ENCODE data around the gene NINJ2. TPM values are rescaled to one million over a fixed set of nuclear protein-coding genes. Genes with fewer than 3 reads are reported as not detected.
"Not testable (repeated sequence)": the region's sequence is repeated elsewhere in the genome, so short reads cannot be mapped to it uniquely, and the experiment has no call there.

The NINJ2 gene
- total RNA-seq, 2 experiments from 2014 or later, result 13.1 to 13.5 TPM

DNA sequence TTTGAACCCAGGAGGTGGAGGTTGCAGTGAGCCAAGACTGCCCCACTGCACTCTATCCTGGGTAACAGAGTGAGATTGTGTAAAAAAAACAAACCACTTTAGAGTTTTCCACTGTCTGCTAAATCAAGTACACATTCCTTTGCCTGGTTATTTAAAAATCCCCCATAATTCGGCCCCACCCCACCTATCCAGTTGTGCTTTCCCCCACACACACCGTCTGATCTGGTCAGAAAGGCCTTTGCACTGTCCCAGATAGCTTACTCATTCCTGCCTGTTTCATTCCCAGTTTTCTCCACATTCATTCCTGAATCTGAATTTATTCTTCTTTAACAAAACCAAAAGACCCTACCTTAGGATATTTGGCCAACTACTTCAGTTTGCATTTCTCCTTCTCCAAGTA is 29.5 kb downstream of the NINJ2 start:
- POLR2A ChIA-PET, result no interaction called here
- CTCF ChIA-PET, result no interaction called here
- no peaks in the 10 kb centered on the region for H3K9me3 Mint-ChIP-seq
- H3K27ac Mint-ChIP-seq, result no peak overlapping the region
- DNase-seq, result no peak
- H3K36me3 Mint-ChIP-seq (ENCODE audit: low read depth), result peaks cover 5% of the 10 kb centered on the region
- no peak overlapping the region for H3K4me3 Mint-ChIP-seq
- H3K4me1 Mint-ChIP-seq, result peaks cover 22% of the 10 kb centered on the region
- no peaks in the 10 kb centered on the region for H3K27me3 Mint-ChIP-seq

DNA sequence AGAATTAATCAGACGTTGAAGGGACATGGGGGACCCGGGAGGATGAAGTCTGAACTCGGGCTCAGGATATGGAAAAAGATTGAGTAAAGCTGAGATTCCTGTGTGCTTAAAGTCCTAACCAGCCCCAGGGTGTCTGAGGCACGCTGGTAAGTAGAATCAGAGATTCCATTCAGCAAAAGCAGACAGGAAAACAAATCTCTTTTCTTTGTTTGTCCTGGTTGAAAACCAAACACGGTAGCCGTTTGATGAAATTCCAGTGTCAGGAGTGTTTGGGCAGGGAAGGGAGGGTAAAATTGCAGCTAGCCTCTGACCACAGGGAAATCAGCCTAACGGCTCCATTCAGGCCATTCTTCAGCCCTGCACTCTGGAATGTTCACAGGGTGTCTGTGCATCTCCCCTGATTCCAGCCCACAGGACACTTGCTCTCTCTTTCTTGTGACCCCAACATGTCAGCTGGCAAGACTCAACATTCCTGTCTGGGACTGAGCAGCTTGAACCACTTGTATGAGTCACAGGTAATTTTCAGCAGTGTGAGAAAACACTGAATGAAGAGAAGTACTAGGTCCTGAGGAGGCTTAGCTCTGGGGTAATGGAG is 31.0 kb downstream of the NINJ2 start:
- Mint-ChIP-seq H3K4me1 (peaks cover 20% of the 10 kb centered on the region), H3K4me3 (no peak overlapping the region), H3K36me3 (ENCODE audit: low read depth) (peaks cover 4% of the 10 kb centered on the region), H3K27ac (no peak overlapping the region), H3K9me3 (no peaks in the 10 kb centered on the region), H3K27me3 (no peaks in the 10 kb centered on the region)
- ChIA-PET CTCF (interaction anchor here (0.7 to 2.8 kb wide), 4 partner anchors 16 to 119 kb away, joined by 3 to 26 read pairs (median 4); partner anchors contain the start of gene WNK1), POLR2A (interaction anchor here (1.5 to 3.5 kb wide), 5 partner anchors 9 to 119 kb away, joined by 3 to 24 read pairs (median 12); partner anchors contain the start of gene WNK1)
- DNase-seq, result no peak

DNA sequence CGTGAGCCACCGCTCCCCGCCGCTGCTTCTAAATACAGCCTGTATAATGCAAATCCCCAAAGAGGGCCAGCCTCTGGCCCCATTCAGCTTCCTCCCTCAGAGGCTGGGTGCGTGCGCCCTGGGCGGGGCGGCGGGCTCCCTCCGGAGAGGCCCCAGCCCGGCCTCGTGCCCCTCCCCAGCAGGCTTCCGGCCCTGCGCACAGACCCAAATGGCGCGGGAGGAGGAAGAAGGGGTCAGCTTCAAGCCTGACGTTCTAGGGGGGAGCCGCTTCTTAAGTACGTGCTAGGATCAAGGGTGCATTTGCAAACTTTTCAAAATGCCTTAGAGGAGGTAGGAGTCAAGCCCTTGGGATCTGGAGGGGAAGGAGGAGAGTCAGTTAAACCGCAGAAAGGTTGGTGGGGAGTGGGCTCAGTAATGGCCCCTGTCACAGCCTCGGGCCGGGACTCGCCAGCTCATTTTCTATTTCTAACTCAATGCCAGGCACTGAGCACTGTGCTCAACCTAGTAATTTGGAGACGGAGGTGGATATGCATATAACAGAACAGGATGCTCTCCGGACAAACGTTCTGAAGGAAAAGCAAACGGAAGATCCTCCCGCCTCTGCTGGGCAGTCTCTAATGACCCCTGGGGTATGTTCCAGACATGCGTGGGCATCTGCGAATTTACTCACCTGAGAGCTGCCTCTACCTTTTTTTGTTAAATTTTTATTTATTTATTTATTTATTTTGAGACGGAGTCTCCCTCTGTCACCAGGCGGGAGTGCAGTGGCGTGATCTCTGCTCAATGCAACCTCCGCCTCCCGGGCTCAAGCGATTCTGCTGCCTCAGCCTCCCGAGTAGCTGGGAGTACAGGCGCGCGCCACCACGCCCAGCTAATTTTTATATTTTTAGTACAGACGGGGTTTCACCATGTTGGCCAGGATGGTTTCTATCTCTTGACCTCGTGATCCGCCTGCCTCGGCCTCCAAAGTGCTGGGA is 32.3 kb downstream of the NINJ2 start:
- peaks cover 17% of the 10 kb centered on the region for H3K4me1 Mint-ChIP-seq
- H3K4me3 Mint-ChIP-seq, result no peak overlapping the region
- no peak overlapping the region for H3K27ac Mint-ChIP-seq
- no peaks in the 10 kb centered on the region for H3K27me3 Mint-ChIP-seq
- no peak for DNase-seq
- ChIA-PET POLR2A (interaction anchor here (0.8 to 3.5 kb wide), 12 partner anchors 8 to 242 kb away, joined by 3 to 24 read pairs (median 6); partner anchors contain the start of genes KDM5A and WNK1), CTCF (interaction anchor here (1.0 to 2.8 kb wide), 8 partner anchors 8 to 181 kb away, joined by 3 to 26 read pairs (median 5); partner anchors contain the start of gene WNK1)
- no peaks in the 10 kb centered on the region for H3K36me3 Mint-ChIP-seq (ENCODE audit: low read depth)
- no peaks in the 10 kb centered on the region for H3K9me3 Mint-ChIP-seq

DNA sequence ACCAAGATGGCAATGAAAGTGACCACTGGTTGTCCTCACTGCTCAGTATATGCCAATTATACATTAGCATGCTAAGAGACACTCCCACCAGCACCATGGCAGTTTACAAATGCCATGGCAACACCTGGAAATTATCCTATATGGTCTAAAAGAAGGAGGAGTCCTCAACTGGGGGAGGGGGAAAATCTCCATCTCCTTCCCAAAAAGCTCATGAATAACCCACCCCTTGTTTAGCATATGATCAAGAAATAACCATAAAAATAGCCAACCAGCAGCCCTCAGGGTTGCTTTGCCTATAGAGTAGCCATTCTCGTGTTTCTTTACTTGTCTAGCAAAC is 34.5 kb downstream of the NINJ2 start:
- H3K4me1 Mint-ChIP-seq, result peaks cover 21% of the 10 kb centered on the region
- H3K36me3 Mint-ChIP-seq (ENCODE audit: low read depth); H3K27me3 Mint-ChIP-seq; H3K9me3 Mint-ChIP-seq; DNase-seq; POLR2A ChIA-PET; H3K27ac Mint-ChIP-seq; CTCF ChIA-PET; H3K4me3 Mint-ChIP-seq: not testable (repeated sequence)

DNA sequence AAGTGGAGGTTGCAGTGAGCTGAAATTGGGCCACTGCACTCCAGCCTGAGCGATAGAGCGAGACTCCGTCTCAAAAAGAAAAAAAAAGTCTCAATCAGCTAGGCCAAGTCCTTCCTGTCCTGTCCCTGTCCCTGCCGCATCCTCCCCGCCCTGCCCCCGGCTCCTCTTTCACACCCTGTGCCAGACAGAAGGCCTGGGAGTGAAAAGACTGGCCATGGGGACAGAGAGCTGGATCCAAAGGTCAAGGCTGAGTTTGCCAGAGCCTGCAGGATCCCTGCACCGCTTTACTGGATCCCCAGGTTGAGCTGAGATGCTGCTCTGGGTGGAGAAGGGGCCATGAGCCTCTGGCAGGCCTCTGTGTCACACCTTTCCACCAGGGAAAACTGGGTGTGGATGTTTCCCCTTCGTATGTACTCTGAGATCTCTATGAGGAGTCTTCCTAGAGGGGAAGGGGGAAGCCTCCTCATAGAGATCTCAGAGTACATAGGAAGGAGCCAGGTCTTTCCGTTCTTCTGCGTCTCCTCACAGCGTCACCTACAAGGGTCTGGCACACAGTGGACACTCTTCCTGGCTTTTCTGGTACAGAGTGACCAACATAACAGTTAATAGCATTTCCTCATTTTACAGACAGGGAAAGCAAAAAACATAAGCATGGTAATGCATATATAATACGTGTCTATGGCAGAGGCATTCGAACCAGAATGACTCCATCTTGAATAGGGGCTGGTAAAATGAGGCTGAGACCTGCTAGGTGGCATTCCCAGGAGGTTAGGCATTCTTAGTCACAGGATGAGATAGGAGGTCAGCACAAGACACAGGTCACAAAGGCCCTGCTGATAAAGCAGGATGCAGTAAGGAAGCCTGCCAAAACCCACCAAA is 35.1 kb downstream of the NINJ2 start:
- POLR2A ChIA-PET, result interaction anchor here (1.3 kb wide), 1 partner anchor 14 kb away, joined by 4 read pairs; no protein-coding TSS in a partner anchor
- no peak for DNase-seq
- Mint-ChIP-seq H3K27me3 (no peaks in the 10 kb centered on the region), H3K4me3 (no peak overlapping the region), H3K36me3 (ENCODE audit: low read depth) (no peaks in the 10 kb centered on the region), H3K9me3 (no peaks in the 10 kb centered on the region), H3K27ac (no peak overlapping the region), H3K4me1 (peaks cover 27% of the 10 kb centered on the region)
- CTCF ChIA-PET, result interaction anchor here (2.3 kb wide), 1 partner anchor 14 kb away, joined by 5 read pairs; no protein-coding TSS in a partner anchor

DNA sequence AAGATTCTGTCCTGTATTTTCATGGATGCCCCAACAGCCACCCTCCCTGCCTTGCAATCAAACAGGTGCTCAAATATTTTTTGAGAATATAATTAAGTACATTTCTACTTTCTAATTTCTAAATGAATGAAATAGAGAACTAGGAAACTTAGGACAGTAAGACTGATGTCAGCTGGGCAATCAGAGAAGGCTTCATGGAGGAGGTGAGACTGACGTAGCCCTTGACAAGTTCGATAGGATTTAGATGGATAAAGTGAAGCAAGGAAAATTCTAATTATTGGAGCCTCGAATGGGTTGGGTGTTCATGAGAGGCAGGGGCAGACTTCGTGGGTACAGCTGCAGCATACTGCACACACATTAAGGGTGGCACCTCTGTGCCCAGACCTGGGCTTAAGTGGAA is 36.0 kb downstream of the NINJ2 start:
- no peak overlapping the region for H3K27ac Mint-ChIP-seq
- DNase-seq, result no peak
- no peaks in the 10 kb centered on the region for H3K9me3 Mint-ChIP-seq
- peaks cover 30% of the 10 kb centered on the region for H3K4me1 Mint-ChIP-seq
- no peaks in the 10 kb centered on the region for H3K36me3 Mint-ChIP-seq (ENCODE audit: low read depth)
- POLR2A ChIA-PET, result interaction anchor here (1.3 kb wide), 1 partner anchor 15 kb away, joined by 4 read pairs; no protein-coding TSS in a partner anchor
- H3K4me3 Mint-ChIP-seq, result no peak overlapping the region
- CTCF ChIA-PET, result interaction anchor here (1.1 to 2.3 kb wide), 3 partner anchors 13 to 51 kb away, joined by 3 to 7 read pairs (median 5); no protein-coding TSS in a partner anchor
- H3K27me3 Mint-ChIP-seq, result no peaks in the 10 kb centered on the region

DNA sequence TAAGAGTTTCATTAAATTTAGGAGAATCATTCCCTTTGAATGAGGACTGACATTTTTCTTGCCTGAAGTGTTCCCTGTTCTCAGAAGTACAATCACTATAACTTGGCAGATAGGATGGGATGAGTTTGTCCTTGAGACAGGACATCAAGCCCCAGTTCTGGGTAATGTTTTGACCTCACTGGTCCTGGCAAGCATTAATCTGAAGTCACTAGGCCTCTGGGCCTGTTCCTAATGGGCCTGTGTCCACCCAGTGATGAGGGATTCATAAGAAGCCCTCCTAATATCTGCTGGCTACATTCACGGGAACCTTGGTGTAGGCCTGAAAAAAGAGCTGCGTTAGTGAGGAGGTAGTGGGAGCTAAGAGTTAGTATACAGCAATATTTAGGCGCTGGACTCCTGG is 37.2 kb downstream of the NINJ2 start:
- Mint-ChIP-seq H3K4me3 (no peak overlapping the region), H3K36me3 (ENCODE audit: low read depth) (no peaks in the 10 kb centered on the region), H3K4me1 (peaks cover 30% of the 10 kb centered on the region), H3K9me3 (no peaks in the 10 kb centered on the region), H3K27ac (no peak overlapping the region), H3K27me3 (no peaks in the 10 kb centered on the region)
- DNase-seq, result no peak
- CTCF ChIA-PET, result interaction anchor here (1.2 to 2.3 kb wide), 3 partner anchors 11 to 16 kb away, joined by 3 to 5 read pairs (median 3); no protein-coding TSS in a partner anchor
- POLR2A ChIA-PET, result no interaction called here

DNA sequence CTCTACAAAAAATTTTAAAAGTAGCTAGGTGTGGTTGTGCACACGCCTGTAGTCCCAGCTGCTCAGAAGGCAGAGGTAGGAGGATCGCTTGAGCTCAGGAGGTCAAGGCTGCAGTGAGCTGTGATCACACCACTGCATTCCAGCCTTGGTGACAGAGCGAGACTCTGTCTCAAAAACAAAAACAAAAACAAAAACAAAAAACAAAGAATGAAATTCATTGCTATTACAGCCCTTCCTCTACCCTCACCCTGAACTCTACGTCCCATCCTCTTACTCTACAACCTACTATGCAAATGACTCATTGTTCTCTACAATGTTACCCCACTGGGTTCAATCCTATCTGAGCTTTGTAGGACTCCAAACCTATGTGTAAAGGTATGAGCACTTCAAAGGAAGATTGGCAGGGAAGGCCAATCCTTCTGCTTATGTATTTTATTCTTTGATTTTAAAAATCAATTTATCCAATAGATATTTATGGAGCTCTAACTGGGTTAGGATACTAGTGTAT is 39.3 kb downstream of the NINJ2 start:
- H3K4me1 Mint-ChIP-seq, result peaks cover 49% of the 10 kb centered on the region

DNA sequence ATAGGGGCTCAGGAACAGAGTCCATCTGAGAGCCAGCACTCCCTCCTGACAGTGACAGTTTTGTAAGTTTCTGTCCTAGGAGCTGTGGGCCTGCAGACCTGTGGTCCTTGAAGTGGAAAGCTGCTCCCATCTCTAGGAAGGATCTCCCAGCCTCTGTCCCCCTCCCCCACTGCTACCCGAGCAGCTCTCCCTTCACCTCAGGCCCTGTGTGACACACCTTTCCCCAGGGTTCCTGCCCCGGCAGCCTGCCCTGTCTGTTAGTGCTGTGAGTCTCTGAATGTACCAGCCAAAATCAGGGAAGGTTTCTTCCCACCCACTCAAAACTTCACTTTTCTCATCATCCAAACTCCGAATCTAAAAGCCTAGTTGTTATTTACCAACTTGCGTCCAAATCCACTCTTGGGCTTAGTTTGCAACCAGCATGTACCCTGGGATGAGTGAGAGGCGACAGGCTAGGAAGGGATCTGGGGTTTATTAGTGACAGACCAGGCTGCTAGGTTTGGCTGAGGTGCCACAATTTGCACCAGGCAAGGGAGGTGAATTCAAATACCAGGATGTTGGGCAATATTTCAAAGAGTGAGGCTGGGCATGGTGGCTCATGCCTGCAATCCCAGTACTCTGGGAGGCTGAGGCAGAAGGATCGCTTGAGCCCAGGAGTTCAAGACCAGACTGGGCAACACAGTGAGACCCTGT is 39.9 kb downstream of the NINJ2 start:
- H3K27me3 Mint-ChIP-seq, result no peaks in the 10 kb centered on the region
- ChIA-PET CTCF (interaction anchor here (0.7 to 1.2 kb wide), 5 partner anchors 9 to 129 kb away, joined by 3 to 5 read pairs (median 3); no protein-coding TSS in a partner anchor), POLR2A (interaction anchor here (0.8 to 2.5 kb wide), 7 partner anchors 9 to 132 kb away, joined by 3 to 17 read pairs (median 4); no protein-coding TSS in a partner anchor)
- H3K4me1 Mint-ChIP-seq, result peaks cover 51% of the 10 kb centered on the region
- H3K9me3 Mint-ChIP-seq, result no peaks in the 10 kb centered on the region
- no peaks in the 10 kb centered on the region for H3K36me3 Mint-ChIP-seq (ENCODE audit: low read depth)
- no peak overlapping the region for H3K4me3 Mint-ChIP-seq
- peak overlapping the region; percentile 78 for H3K27ac Mint-ChIP-seq
- DNase-seq, result no peak

More for the DNA sequence above, 39.3 kb downstream of the NINJ2 start:
- CTCF ChIA-PET, result interaction anchor here (1.0 kb wide), 1 partner anchor 128 kb away, joined by 3 read pairs; no protein-coding TSS in a partner anchor
- DNase-seq, result no peak
- Mint-ChIP-seq H3K36me3 (ENCODE audit: low read depth) (no peaks in the 10 kb centered on the region), H3K4me3 (no peak overlapping the region), H3K27ac (no peak overlapping the region), H3K27me3 (no peaks in the 10 kb centered on the region), H3K9me3 (no peaks in the 10 kb centered on the region)
- POLR2A ChIA-PET, result interaction anchor here (1.0 to 2.3 kb wide), 2 partner anchors 8 to 48 kb away, joined by 4 to 8 read pairs; no protein-coding TSS in a partner anchor

DNA sequence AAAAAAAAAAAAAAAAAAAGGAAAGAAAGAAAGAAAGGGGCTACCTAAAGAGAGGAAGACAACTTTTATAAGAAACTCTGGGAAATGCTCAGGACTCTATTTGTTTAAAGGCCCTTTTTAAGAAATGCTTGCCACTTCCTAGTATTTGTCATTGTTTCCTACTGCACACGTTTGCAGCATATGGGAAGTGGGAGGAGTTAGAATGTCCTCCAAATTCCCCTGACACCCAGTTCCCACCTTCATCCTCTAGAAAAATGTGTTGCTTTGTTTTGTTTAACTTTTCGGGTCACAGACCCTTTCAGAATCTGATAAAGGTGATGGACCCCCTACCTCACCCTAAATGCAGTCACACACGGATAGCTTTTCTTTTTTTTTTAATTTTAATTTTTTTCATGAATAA is 40.8 kb downstream of the NINJ2 start:
- H3K27me3 Mint-ChIP-seq, result no peaks in the 10 kb centered on the region
- ChIA-PET POLR2A (interaction anchor here (1.0 to 2.5 kb wide), 5 partner anchors 10 to 129 kb away, joined by 3 to 17 read pairs (median 4); no protein-coding TSS in a partner anchor), CTCF (interaction anchor here (0.5 to 1.2 kb wide), 4 partner anchors 8 to 327 kb away, joined by 3 to 5 read pairs (median 3); partner anchors contain the start of gene RAD52)
- H3K9me3 Mint-ChIP-seq, result no peaks in the 10 kb centered on the region
- no peak overlapping the region for H3K4me3 Mint-ChIP-seq
- no peak for DNase-seq
- no peaks in the 10 kb centered on the region for H3K36me3 Mint-ChIP-seq (ENCODE audit: low read depth)
- H3K27ac Mint-ChIP-seq, result peak overlapping the region; percentile 78
- H3K4me1 Mint-ChIP-seq, result peaks cover 51% of the 10 kb centered on the region

DNA sequence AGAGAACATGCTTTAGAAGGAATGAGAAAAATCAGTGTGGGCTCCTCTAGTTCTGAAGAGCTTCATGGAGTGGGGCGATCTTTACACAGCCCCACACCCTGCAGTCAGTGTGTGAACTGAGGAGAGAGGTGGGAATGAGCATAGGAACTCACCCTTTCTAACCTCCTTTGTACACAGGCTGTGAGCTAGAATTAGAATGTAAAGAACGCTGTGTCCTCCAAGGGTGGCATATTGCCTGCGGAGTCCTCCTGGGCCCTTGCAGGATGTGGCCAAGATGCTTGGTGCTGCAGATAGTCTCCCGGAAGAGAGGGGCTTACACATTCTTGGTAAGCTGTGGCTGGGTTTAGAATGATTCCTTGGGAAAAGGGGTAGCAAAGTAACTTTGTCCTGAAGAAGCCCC is 43.9 kb downstream of the NINJ2 start:
- no peaks in the 10 kb centered on the region for H3K9me3 Mint-ChIP-seq
- ChIA-PET POLR2A (interaction anchor here (1.1 to 2.7 kb wide), 4 partner anchors 12 to 132 kb away, joined by 3 to 12 read pairs (median 8); partner anchors contain the start of gene WNK1), CTCF (interaction anchor here (2.0 to 2.1 kb wide), 2 partner anchors 43 to 133 kb away, joined by 7 to 14 read pairs; partner anchors contain the start of gene WNK1)
- H3K4me3 Mint-ChIP-seq, result no peak overlapping the region
- H3K27me3 Mint-ChIP-seq, result no peaks in the 10 kb centered on the region
- peak overlapping the region; percentile 28 for H3K27ac Mint-ChIP-seq
- DNase-seq, result no peak
- no peaks in the 10 kb centered on the region for H3K36me3 Mint-ChIP-seq (ENCODE audit: low read depth)
- H3K4me1 Mint-ChIP-seq, result peaks cover 64% of the 10 kb centered on the region

Measured in activated CD4-positive, alpha-beta memory T cell treated with anti-CD3 and anti-CD28 coated beads, Interleukin-2, amount 10 ng/mL, durations not matched to agents 7 days and 5 days (primary cell).